ENCODE measurements around the gene RIT1.

RIT1 gene

DNA sequence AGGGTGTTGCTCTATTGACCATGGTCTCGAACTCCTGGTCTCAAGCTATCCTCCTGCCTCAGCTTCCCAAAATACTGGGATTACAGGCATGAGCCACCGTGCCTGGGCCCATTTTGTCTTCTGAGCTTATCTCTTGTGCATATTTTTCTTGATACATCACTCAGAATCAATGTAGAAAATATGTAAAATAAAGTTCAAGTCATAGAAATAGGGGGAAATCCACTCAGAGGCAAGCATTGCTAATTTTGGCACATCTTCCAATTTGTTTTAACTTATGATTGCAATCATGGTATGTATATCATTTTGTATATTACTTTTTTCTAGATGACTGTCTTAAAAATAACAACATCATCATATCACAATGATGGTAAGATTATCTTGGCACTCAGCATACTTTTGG is 21.6 kb downstream of the RIT1 start:
- no peak for DNase-seq

DNA sequence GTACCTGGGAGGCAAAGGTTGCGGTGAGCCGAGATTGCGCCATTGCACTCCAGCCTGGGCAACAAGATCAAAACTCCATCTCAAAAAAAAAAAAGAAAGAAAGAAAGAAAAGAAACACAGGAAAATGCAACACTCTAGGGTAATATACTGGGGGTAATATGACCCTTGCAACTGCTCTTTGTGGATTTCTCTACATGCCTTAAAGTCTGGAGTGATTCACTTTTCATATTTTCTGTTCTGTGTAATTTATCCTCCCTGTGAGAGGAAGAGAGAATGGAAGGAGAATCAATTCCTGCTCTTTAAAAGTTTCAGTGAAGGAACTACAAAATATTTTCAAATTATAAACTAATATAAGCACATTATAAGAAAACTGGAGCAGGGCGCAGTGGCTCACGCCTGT is 22.7 kb downstream of the RIT1 start:
- DNase-seq, result no peak

DNA sequence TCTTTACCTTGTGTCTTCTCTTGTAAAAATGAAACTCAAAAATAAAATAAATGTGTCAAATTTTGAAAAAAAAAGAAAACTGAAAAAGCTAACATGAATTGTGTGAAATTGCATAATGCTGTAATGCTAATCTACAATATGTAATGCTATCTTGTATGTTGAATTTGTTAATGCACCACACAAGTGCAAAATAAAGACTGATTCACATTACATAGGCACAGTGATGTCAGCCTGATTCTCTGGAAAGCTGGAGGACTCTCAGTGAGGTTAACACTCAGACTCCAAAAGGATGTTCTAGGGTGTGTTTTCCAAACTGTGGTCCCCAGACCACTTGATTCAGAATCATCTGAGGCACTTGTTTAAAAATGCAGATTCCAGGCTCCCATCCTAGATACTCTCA is 26.2 kb downstream of the RIT1 start:
- no peak for DNase-seq

DNA sequence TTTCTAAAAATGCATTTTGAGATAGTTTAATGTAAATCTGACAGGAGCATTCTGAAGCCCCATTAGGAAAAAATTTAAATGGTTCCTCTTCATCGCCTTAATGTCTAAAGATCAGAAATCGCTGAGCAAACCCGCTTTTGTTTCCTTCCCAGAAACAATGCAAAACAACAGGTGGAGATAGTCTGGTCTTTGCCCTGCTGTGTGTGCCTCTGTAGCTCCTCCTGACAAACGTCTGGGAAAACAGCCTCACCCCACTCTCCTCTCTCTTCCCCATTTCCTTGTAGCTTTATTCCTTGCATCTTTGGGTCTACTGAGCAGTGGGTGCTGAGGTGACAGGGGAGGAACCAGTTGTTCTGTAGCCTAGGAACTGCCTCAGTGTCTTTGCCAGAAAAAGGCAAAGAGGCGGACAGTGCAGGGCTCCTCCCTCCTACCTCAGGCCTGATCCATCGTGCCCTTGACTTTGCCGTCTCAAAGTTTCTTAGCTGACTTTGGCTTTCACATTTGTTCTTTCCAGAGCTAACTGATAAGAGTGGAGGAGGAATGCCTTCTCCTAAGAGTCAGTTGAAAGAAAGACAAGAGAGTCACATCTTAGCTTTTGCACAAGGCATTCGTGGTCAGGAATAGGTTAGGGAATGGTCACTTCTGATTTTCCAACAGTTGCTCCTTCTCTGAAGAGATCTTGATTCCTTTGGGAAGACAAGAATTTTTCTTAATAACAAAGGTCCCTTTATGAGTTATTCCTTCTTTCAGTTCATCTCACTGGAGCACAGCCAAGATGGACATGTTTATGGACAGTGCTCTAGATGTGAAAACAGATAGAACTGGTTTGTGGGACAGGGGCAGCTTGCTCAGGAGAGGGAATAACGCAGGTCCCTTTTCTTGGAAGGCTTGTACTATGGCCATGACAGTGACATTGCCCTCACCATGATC is 26.9 kb downstream of the RIT1 start:
- no peak for DNase-seq

DNA sequence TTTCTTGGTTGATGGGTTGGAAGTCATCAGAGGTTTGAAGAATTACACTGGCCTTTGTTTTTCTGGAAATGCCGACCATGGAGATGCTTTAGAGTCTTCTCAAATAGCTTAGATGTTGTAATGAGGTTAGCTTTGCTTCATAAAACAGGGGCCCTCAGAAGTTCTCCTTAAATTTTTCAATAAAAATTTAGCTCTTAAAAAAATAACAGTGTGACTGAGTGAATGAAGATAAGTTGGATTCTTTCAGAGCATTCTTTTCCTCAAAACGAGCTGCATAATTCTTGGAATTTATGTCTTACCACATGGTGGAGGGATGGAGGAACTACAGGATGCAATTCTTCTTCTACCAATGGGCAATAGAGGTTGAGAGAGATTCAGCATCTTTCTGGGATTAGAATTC is 28.4 kb downstream of the RIT1 start:
- no peak for DNase-seq

DNA sequence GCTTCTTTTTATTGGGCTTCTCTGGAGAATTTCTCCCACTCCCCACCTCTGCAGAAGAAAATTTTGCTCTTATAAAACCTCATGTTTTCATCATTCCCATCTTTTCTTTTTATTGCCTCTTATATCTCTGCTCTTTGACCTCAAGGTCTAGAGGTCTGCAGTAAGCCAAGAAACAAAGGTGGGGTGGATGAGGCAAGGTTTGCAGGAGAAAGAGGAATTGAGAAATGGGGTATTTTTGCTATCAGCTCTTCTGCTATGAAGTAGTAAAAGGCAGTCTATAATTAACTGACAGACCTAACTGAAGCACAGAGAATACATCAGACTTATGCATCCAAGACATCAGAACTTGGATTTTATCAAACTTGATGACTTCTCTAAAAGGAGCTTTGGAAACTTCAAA is 28.9 kb downstream of the RIT1 start:
- no peak for DNase-seq

DNA sequence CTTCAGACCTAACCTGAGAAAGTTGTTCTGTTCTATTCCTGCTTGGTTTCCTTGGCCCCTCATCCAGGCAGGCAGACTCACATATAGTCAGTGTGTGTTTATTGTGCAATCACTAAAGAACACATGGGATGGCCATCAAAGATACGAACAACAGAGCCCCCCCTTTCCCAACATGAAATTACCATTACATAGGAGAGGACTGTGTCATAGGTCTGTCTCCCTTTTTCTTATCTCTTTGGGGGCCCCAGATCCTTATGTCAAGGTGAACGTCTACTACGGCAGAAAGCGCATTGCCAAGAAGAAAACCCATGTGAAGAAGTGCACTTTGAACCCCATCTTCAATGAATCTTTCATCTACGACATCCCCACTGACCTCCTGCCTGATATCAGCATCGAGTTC is 30.2 kb downstream of the RIT1 start:
- no peak for DNase-seq

DNA sequence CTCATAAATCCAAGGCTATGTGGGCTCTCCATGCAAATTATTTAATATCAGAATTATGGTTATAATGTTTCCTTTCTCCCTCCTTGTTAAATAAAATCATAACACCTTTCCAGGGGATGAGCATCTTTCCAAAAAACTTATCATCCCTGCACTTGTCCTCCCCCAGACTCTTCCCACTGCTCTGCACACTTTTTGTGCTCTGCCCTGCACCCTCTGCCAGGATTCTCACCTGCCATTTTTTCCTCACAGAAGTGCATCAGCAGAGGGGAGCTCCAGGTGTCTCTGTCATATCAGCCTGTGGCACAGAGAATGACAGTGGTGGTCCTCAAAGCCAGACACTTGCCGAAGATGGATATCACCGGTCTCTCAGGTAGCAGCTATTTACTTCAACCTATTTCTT is 30.9 kb downstream of the RIT1 start:
- no peak for DNase-seq

DNA sequence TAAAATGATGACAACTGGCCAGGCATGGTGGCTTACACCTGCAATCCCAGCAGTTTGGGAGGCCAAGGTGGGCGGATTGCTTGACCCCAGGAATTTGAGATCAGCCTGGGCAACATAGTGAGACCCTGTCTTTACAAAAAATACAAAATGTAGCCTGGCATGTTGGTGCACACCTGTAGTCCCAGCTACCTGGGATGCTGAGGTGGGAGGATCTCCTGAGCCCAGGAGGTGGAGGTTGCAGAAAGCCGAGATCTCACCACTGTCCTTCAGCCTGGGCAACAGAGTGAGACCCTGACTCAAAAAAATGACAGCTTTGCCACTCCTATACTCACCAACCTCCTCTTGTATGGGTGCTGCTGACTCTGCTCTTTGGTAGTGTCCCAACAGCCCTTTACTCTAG is 33.2 kb downstream of the RIT1 start:
- DNase-seq, result no peak

DNA sequence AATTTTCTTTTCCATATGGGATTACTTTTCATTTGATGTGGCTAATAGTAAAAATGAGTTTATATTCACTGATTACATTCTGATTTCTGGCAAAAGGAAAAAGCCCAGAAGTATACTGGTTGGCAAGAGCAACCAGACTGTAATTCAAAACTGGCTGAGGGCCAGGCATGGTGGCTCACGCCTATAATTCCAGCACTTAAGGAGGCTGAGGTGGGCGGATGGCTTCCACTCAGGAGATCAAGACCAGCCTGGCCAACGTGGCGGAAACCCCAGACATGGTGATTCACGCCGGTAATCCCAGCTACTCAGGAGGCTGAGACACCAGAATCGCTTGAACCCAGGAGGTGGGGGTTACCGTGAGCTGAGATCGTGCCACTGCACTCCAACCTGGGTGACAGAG is 37.3 kb downstream of the RIT1 start:
- DNase-seq, result no peak

DNA sequence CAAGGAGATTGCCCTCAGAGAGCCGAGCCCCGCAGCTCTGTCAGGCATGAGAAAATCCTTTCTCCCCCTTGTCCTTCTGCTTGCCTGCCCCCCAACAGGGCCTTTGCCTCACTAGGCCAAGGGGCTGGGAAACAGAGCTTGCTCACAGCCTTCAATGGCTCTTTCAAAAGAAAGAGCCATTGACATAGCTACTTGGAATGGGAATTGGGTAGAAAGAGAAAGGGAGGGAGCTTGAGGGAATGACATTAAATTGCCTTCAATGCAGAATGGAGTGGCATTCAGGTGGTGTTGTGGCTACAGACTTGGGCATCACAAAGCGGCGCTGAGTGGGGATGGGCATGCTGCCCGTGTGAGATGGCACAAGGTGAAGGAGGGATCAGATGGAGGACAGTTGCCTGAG is 38.6 kb downstream of the RIT1 start:
- no peak for DNase-seq

DNA sequence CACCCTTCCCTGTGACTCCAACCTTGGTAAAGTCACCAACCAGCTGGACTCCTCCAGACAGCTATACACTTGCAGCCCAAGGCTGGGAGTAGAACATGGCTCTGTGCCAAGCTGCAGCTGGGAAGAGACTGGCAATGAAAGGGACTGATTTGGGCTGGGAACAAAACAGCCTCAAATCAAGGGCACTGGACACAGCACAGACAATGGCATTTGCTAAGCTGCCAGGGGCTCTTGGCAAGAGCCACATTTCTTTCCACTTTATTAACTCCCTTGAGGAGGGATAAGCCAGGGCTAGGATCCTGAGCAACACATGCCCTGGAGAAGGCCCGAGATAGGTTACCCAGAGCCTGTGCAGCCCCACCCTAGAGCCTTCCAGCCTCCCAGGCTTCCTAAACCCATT is 39.8 kb downstream of the RIT1 start:
- no peak for DNase-seq

DNA sequence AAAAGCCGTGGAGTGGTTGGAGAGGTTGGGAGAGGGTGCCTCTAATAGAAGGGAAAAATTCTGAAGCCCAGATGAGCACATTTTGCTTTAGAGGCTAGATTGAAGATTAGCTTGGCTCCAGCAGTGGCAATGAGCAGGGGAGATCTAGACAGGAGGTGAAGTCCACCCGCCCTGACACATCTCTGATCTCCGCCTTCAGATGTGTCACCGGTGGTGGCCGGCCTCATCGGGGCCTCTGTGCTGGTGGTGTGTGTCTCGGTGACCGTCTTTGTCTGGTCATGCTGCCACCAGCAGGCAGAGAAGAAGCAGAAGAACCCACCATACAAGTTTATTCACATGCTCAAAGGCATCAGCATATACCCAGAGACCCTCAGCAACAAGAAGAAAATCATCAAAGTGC is 43.4 kb downstream of the RIT1 start:
- DNase-seq, result no peak

DNA sequence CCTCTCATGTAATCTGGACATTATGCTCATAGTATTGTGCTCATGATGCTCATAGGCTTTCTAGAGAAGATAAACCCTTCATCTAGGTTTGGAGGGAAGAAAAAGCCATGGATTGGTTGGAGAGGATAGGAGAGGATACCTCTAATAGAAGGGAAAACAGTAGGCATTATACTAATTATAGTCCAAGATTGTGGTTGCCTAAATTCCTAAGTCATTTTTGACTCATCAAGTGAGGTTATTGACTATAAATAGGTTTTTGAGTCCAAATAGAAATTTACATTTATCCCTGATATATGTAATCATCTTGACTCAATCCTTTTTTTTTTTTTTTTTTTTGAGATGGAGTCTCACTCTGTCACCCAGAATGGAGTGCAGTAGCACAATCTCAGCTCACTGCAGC is 46.8 kb downstream of the RIT1 start:
- no peak for DNase-seq

DNA sequence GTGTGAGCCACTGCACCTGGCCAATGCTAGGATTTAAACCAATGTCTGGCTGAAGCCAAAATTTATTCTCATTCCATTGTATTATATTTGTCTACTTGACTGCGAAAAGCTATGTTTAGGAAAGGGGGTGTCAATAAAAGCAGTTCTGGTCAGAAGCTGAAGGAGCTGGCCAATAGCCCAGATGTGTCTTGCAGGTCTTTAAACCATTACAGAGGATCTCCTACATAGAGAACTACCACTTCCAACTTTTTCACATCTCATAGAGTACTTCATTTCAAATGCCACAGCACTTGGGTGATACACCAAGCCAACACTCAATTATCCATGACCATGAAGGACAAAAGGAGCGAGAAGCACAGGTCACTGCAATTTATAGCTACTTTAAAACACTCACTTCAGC is 49.3 kb downstream of the RIT1 start:
- no peak for DNase-seq

DNA sequence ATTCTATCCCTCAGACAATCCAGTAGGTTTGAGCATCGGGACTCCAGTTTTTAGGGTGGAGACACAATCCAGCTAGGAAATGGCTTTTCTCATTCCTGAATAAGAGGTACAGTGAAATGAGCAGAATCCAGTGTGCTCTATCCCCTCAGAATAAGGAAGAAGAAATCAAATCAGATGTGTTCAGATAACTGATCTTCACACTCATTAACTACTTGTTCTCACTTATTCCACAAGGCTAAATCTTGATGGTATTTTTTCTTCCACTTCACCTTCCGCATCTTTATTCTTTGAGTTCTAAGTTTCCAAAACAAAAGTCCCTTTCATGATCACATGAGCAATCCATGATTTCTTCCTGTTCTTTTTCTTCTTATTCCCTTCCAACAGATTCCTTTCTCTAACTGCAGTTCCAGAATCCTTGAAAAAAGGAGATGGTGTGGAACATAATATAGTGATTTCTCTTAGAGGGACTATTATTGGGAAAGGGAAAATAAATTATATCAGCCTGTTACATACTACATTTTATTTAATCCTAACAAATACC is 50.1 kb downstream of the RIT1 start:
- DNase-seq, result no peak

DNA sequence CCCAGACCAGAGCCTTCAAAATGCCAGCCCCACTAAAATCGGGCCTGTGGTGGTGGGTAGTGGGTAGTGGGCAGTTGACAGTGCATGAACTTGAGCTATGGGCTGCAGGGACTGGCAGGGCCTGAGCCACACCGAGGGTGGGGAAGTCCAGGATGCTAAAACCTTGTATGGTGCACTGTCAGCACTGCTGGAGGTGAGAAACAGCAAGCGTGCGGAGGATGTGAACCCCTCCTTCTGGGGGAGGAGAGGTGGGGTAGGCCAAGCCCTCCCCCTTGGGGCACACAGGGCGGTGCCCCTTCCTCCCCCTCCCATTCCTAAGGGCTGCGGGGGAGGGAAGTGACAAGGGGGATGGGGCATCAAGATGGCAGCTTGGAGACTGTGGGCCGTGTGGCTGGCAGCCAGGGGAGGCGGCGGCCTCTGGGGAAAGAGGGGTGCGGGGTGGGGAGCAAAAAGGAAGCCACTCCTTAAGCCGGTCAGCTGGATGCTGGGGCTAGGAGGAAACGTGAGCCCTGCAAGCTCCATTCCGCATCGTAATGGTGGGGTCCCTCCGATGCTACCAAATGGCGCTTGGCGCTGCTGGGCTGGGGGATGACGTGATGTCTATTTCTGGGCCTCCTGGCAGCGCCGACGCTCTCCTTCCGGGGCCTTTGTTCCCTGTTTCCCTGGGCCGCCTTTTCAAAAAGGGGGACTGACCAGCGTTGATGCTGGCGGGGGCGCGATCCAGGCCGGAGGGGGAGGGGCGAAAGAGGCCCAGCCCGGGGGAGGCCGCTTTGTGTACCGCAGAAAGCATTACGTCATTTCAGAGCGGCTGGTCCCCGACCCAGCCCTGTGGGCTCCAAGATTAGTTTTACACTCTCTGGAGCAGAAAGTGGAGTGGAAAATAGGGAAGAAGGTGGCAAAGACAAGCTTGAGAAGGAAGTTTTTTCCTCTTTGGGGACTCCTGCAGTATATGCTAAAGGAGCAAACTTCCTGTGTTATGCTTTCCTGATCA is 51.0 kb downstream of the RIT1 start:
- peak; percentile 25 to 30 for DNase-seq

DNA sequence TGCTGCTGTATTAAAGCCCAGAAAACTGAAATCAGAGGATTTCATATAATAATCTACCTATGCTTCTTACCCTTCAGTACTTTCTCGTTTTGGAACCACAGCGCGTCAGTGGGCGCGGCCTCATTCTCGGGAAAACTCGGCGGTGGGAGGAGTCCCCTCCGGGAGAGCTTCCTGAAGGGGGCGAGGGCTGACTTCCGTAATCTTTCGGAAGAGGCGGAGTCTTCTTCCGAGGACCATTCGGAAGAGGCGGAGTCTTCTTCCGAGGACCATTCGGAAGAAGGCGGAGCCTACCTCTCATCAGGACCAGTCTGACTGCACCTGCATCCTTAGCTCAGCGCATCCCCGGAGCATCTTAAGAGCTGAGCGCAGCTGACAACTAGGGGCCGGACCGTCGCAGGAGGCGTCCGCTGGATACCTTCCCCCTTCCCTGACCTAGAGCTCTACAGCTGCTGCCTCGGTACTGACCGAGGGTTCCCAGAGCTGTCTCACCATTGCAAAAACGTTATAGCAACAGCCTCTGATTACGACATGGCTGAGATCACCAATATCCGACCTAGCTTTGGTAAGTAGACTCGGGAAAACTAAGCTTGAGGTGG is 51.8 kb downstream of the RIT1 start, which contains the start of gene SYT11:
TSS of gene SYT11 (plus strand) at position 334 of the 596 bp plus-strand sequence. CDS start at position 529, 195 bp downstream.
- DNase-seq, result peak; percentile 93 to 94

DNA sequence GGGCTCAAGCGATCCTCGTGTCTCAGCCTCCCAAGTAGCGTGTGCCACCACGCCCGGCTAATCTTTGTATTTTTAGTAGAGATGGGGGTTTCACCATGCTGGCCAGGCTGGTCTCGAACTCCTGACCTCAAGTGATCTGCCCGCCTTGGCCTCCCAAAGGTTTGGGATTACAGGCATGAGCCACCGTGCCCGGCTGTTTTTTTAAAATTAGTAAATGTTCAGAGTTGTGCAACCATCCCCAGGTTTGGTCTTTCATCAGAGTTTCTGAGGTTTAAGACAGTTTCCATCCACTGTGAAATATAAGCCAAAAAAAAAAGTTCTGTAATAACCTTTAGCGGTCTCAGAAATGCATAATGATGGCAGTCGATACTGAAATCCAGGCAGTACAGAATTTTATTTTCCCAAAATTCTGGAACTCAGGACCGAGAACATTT is 52.3 kb downstream of the RIT1 start:
- DNase-seq, result no peak

DNA sequence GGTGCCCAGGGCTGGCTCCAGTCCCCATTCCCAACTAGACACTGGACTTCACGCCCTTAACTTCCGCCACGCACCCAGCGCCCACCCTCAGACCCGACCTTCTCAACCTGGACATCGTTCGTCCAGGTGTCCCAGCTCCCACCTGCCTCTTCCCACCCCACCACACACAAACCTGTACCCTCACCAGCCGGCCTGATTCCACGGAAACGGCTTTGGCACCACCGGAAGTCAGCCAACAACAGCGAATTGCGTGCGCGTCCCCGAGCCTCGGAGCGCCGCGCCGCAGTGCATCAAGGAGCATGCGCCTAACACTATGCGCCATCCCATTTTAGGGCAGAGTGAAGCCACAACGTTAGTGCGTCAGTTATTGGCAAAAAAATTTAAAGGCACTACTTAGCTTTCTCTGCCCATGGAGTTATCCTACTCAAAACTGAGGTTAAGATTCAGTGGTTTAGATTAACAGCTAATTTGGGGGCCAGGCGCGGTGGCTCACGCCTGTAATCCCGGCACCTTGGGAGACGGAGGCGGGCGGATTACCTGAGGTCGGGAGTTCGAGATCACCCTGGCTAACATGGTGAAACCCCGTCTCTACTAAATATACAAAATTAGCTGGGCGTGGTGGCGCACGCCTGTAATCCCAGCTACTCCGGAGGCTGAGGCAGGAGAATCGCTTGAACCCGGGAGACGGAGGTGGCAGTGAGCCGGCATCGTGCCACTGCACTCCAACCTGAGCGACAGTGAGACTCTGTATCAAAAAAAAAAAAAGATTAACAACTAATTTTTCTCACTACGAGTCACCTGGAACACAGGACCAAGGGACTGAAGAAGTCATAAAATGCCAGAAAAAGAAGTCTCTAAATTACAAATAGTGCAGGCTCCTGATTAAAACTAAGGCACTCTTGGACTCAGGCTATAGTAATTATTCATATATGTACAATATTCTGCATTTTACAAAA is 53.9 kb downstream of the RIT1 start, which contains the start of gene GON4L:
TSS of gene GON4L (minus strand) at position 240 of the 956 bp plus-strand sequence. CDS start 3,434 bp downstream, outside the sequence.
- DNase-seq, result peak; percentile 82 to 84

DNA sequence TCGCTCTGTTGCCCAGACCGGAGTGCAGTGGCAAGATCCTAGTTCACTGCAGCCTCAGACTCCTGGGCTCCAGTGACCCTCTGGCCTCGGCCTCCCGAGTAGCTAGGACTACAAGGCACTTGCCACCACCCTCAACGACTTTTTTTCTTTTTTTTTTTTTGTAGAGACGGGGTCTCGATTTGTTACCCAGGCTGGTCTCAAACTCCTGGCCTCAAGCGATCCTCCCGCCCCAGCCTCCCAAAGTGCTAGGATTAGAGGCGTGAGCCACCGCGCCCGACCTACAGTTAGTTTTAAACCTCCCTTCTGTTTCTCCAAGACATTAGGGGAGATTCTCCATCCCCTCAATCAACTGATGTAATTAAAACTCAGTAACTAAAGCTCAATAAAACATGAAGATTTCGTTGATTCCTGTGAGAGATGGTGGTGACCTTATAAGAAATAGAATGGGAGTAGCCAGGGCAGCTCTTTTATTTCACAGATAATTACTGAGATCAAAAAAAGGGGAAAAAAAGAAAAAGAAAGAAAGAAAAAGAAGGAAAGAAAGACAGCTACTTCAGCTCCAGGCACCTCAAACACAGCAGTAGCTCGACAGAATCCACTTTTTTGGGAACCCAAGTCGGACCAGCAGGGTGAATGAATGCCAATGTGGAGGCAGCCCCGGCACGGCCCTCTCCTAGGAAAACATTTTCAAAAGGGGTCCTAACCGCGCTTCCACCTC is 54.7 kb downstream of the RIT1 start:
- no peak for DNase-seq
